Spleen (tissue), 11 donors: Measurements from ENCODE around the gene SLC38A8. TPM values are rescaled to one million over a fixed set of nuclear protein-coding genes. Genes with fewer than 3 reads are reported as not detected.

Experiments
- DNase-seq: peaks from one replicate; pipeline ENCODE4 v3.0.0-alpha.2; 2020
- H3K27ac ChIP-seq, 8 donors: fragments of 200-600 bp; sonication (generic) in 7 of 8; 1 replicate in 4 of 8; 2 replicates in 4 of 8; pipeline versions ENCODE4 v1.5.0 to v1.8.0; 2016 to 2021; ENCODE audit warnings: inconsistent platforms in 4 of 8, mild to moderate bottlenecking in 4 of 8, moderate library complexity in 1 of 8
- H3K27me3 ChIP-seq, 7 donors: fragments of 200-600 bp; sonication (generic) in 6 of 7; replicated peaks in 1 of 7; 1 replicate in 4 of 7; 2 replicates in 3 of 7; pipeline versions ENCODE4 v1.5.0 to v1.8.0; 2016 to 2021; ENCODE audit warnings: inconsistent platforms in 3 of 7, mild to moderate bottlenecking in 1 of 7
- H3K36me3 ChIP-seq, 6 donors: fragments of 200-600 bp; sonication (generic) in 5 of 6; 1 replicate in 4 of 6; 2 replicates in 2 of 6; pipeline versions ENCODE4 v1.5.0 to v1.8.0; 2016 to 2021; ENCODE audit warnings: inconsistent platforms in 2 of 6
- H3K4me1 ChIP-seq, 6 donors: fragments of 200-600 bp; sonication (generic) in 5 of 6; 1 replicate in 3 of 6; 2 replicates in 3 of 6; pipeline versions ENCODE4 v1.5.0 to v1.8.0; 2016 to 2021; ENCODE audit warnings: inconsistent platforms in 3 of 6
- H3K4me3 ChIP-seq, 8 donors: fragments of 200-600 bp; sonication (generic) in 7 of 8; 1 replicate in 4 of 8; 2 replicates in 4 of 8; pipeline versions ENCODE4 v1.5.0 to v1.8.0; 2016 to 2021; ENCODE audit warnings: inconsistent platforms in 4 of 8, mild to moderate bottlenecking in 4 of 8, moderate library complexity in 2 of 8
- H3K9me3 ChIP-seq, 8 donors: fragments of 200-600 bp; sonication (generic) in 7 of 8; 1 replicate in 4 of 8; 2 replicates in 4 of 8; pipeline versions ENCODE4 v1.5.0 to v1.8.0; 2016 to 2021; ENCODE audit warnings: inconsistent platforms in 4 of 8
- CTCF ChIP-seq, 11 experiments: fragments of 200-600 bp in 7 of 11; fragments of 450-650 bp in 4 of 11; sonication (generic) in 4 of 11; IDR thresholded peaks in 8 of 11; conservative IDR thresholded peaks in 3 of 11; 1 replicate in 7 of 11; 2 replicates in 4 of 11; pipeline versions ENCODE4 v1.4.0 to v1.8.0; 2016 to 2021; ENCODE audit warnings: antibody characterized with exemption in 11 of 11, inconsistent platforms in 4 of 11, mild to moderate bottlenecking in 1 of 11
- POLR2A ChIP-seq, 3 donors: fragments of 450-650 bp; IDR thresholded peaks; one replicate each; pipeline ENCODE4 v1.5.1; 2017; ENCODE audit warnings: antibody characterized with exemption in 3 of 3, mild to moderate bottlenecking in 1 of 3
- POLR2AphosphoS5 ChIP-seq, 3 donors: sonication (generic); formaldehyde crosslinking; IDR thresholded peaks; one replicate each; pipeline ENCODE4 v1.5.1; 2017; ENCODE audit warnings: antibody characterized with exemption in 3 of 3
- whole genome bisulfite sequencing, 5 donors: extraction: QIAGEN DNeasy Blood & Tissue Kit in 3 of 5; methylation state at CpG; one replicate each; pipeline versions ENCODE4 v1.1.5 to v1.1.7; 2013 to 2018; 5-methylcytosine and 5-hydroxymethylcytosine counted together
- intact Hi-C: fragments of 100-400 bp; cut with DNase I; formaldehyde crosslinking; loops from one replicate; pipeline ENCODE4 v1.15.0; 2023; ENCODE audit warnings: low total_unique reads
- polyA plus RNA-seq, 3 donors: library from polyadenylated mRNA; stranded (reverse); fragments of 200-250 nt; gene quantifications; one replicate each; pipeline ENCODE4 v1.2.1, GENCODE V29; 2013
- total RNA-seq, 7 donors: library from RNA; depleted of rRNA in 3 of 7; stranded (reverse); fragments of >200 nt in 3 of 7; fragmentation: NEBNext Ultra II Directional in 4 of 7; extraction: Animal tissue kit (Norgen Biotek cat#: 25700) in 4 of 7; gene quantifications; one replicate each; pipeline versions ENCODE4 v1.1.0 to v1.2.1, GENCODE V29; 2016 to 2021
- donor health status: healthy with polysubstance abuse.
- donor health status: DM: no; HTN: no; CAD: no; lungs with moderate emphysema.
- donor health status: DM: no; HTN: no; CAD: no.
- donor health status: Bipolar disorder and iron deficiency.
- donor health status: healthy.
- donor health status: DM: no; HTN: no; CAD: no.
- donor health status: DM: yes; HTN: yes; CAD: no.

Gene SLC38A8
- total and polyA plus RNA-seq, 10 donors: 0.37 TPM; not detected in 9

- Histone ChIP-seq H3K4me3 (no peak overlapping the region), H3K9me3 (no peaks in the 10 kb centered on the region)
- DNase-seq: no peak
Observed at GRCh38 chr16:84005391-84005790, 37.2 kb downstream of the SLC38A8 start.

GRCh38 chr16:84004442-84004841 lies 38.2 kb downstream of the SLC38A8 start:
- intact Hi-C loops: no loop called here
- no peaks in the 10 kb centered on the region for H3K4me1 ChIP-seq
- no peak overlapping the region for H3K27ac ChIP-seq
- H3K9me3 ChIP-seq: no peaks in the 10 kb centered on the region
- WGBS, 5 donors: 71 to 82% (median 79%) methylated on average over 7 of the region's 7 CpGs
- H3K27me3 ChIP-seq: peaks cover 0 to 72% (median 0%) of the 10 kb centered on the region in 7 donors
- TF ChIP-seq POLR2AphosphoS5 (IDR thresholded peaks at IDR 0.05): no peak
- no peak for TF ChIP-seq CTCF (IDR thresholded peaks at IDR 0.05 in 8 of 11, conservative IDR thresholded peaks at IDR 0.05 in 3 of 11)
- TF ChIP-seq POLR2A (IDR thresholded peaks at IDR 0.05): no peak
- no peak overlapping the region for H3K4me3 ChIP-seq
- DNase-seq: no peak
- no peaks in the 10 kb centered on the region for H3K36me3 ChIP-seq

More at GRCh38 chr16:84005391-84005790, 37.2 kb downstream of the SLC38A8 start:
- TF ChIP-seq POLR2A (IDR thresholded peaks at IDR 0.05): no peak
- TF ChIP-seq POLR2AphosphoS5 (IDR thresholded peaks at IDR 0.05): no peak
- TF ChIP-seq CTCF (IDR thresholded peaks at IDR 0.05 in 8 of 11, conservative IDR thresholded peaks at IDR 0.05 in 3 of 11): no peak
- intact Hi-C loops: no loop called here
- Histone ChIP-seq H3K4me1 (no peaks in the 10 kb centered on the region), H3K36me3 (no peaks in the 10 kb centered on the region), H3K27me3 (peaks cover 0 to 68% (median 0%) of the 10 kb centered on the region in 7 donors), H3K27ac (no peak overlapping the region)
- 68 to 80% (median 77%) methylated on average over 3 to 5 of the region's 5 CpGs for WGBS, 5 donors

GRCh38 chr16:84003038-84003437 lies 39.6 kb downstream of the SLC38A8 start:
- intact Hi-C loops: no loop called here
- Histone ChIP-seq H3K4me3 (no peak overlapping the region), H3K27ac (no peak overlapping the region), H3K4me1 (no peaks in the 10 kb centered on the region), H3K36me3 (no peaks in the 10 kb centered on the region), H3K9me3 (no peaks in the 10 kb centered on the region), H3K27me3 (peaks cover 0 to 86% (median 0%) of the 10 kb centered on the region in 7 donors)
- no peak for TF ChIP-seq POLR2A (IDR thresholded peaks at IDR 0.05)
- TF ChIP-seq CTCF (IDR thresholded peaks at IDR 0.05 in 8 of 11, conservative IDR thresholded peaks at IDR 0.05 in 3 of 11): no peak
- TF ChIP-seq POLR2AphosphoS5 (IDR thresholded peaks at IDR 0.05): no peak
- WGBS, 5 donors: 67 to 84% (median 75%) methylated on average over 10 to 12 of the region's 12 CpGs
- DNase-seq: no peak

GRCh38 chr16:84001726-84002125 lies 40.9 kb downstream of the SLC38A8 start:
- 83 to 94% (median 89%) methylated on average over 2 to 7 of the region's 7 CpGs for WGBS, 5 donors
- intact Hi-C loops: no loop called here
- H3K4me1 ChIP-seq: no peaks in the 10 kb centered on the region
- H3K27me3 ChIP-seq: peaks cover 0 to 89% (median 0%) of the 10 kb centered on the region in 7 donors
- no peak overlapping the region for H3K4me3 ChIP-seq
- no peak for DNase-seq
- TF ChIP-seq CTCF (IDR thresholded peaks at IDR 0.05 in 8 of 11, conservative IDR thresholded peaks at IDR 0.05 in 3 of 11): no peak
- TF ChIP-seq POLR2AphosphoS5 (IDR thresholded peaks at IDR 0.05): no peak
- no peak for TF ChIP-seq POLR2A (IDR thresholded peaks at IDR 0.05)
- no peaks in the 10 kb centered on the region for H3K36me3 ChIP-seq
- H3K9me3 ChIP-seq: no peaks in the 10 kb centered on the region
- no peak overlapping the region for H3K27ac ChIP-seq
